Fibroblast of lung (primary cell): ENCODE measurements around the gene HABP2.

Experiments
- CTCF ChIP-seq, 2 donors: IDR thresholded peaks in 1 of 2; conservative IDR thresholded peaks in 1 of 2; 1 replicate in 1 of 2; 2 replicates in 1 of 2; pipeline ENCODE4 v1.5.1; 2011 to 2012; ENCODE audit warnings: low read length in 2 of 2, control low read depth in 1 of 2, inconsistent platforms in 1 of 2, low read depth in 1 of 2, mild to moderate bottlenecking in 1 of 2
- EZH2 ChIP-seq: IDR thresholded peaks from 2 replicates; pipeline ENCODE4 v1.5.1; 2012; ENCODE audit warnings: low read length, control low read depth, mild to moderate bottlenecking; ENCODE audit errors: missing control alignments

- TF ChIP-seq CTCF (conservative IDR thresholded peaks at IDR 0.05 in 1 of 2, IDR thresholded peaks at IDR 0.05 in 1 of 2; ENCODE audit: low read depth in 1 of 2, low read length in 2 of 2) (no peak), EZH2 (no peak)
Observed at GRCh38 chr10:113552014-113552413, 839 bp upstream of the HABP2 start.
